GM18526 (cell line): ENCODE results near the gene CACNA1C.

Experiments
- POLR2A ChIP-seq: IDR thresholded peaks from 3 replicates; pipeline ENCODE4 v1.6.1; 2011; ENCODE audit not compliant: insufficient read length; ENCODE audit errors: extremely low read depth

CACNA1C gene

GRCh38 chr12:2112401-2112800 lies 59.6 kb downstream of the CACNA1C start:
- TF ChIP-seq POLR2A: no peak

DNA sequence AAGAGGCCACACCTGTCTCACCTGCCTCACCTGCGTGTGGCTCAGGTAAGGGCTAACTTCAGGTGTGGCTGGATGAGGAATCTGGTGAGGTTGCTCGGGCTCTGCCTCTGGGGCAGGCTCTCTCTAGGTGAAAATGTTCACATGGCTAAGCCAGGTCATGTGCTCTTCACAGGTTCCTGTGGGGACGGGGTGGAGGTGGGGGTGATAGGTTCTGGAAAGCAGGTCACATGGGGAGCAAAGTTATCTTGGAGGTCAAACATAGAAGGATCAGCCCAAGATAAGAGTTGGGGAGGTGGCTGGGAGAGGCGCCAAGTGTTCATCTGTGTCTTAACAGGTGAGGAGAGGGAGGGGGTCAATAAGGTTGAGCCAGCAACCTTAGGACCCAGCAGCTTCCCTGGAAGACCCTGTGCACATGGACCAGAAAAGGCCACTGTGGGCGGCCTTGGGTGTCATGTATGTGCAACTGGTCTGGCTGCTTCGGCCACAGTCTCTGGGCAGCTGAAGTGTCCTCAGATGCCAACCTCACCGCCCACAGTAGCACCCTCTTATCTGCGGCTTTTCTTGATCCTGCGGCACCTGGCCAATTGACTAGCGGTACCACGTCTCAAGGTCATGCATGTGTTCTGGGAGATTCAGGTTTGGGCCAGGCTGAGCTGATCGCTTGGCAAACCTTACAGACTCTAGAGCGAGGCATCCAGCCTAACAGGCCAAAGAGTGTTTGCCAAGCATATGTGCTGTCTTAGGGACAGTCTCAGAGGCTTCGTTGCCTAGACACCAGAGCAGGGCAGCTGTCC lies 60.5 kb downstream of the CACNA1C start:
- no peak for TF ChIP-seq POLR2A

DNA sequence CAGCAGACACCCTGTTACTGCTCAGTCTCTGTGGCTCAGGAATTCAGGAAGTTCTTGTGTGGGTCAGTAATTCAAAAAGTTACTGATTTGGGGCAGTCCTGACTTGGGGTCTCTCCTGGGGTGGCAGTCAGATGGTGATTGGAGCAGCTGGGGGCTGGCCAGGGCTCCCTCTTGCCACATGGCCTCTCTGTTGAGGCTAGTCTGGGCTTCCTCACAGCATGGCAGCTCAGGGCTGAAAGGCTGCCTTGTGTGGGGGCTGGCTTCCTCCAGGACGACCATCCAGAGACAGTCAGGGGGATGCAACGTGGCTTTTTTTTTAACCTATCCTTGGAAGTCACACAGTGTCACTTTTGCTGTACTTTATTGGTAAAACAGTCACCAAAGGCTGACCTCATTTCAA lies 61.3 kb downstream of the CACNA1C start:
- TF ChIP-seq POLR2A: no peak

DNA sequence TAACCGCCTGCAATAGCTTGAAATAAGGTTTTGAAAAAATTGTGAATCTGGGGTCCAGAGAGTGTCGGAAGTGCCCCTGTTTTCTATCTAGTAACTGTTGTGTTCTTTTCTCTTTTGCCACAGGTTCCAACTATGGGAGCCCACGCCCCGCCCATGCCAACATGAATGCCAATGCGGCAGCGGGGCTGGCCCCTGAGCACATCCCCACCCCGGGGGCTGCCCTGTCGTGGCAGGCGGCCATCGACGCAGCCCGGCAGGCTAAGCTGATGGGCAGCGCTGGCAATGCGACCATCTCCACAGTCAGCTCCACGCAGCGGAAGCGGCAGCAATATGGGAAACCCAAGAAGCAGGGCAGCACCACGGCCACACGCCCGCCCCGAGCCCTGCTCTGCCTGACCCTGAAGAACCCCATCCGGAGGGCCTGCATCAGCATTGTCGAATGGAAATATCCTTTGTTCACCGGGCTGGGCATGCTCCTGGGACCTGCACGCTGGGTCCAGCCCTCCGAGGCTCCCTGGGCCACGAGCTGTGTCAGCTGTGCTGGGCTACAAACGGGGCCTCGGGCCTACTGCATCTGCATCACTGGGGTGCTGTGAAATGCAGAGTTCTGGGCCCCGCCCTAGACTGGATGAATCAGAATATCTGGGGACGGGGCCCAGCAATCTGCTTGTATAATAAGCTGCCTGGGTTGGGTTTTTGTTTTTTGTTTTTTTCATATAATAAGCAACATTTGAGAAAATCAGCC lies 62.5 kb downstream of the CACNA1C start:
- TF ChIP-seq POLR2A: no peak

GRCh38 chr12:2117541-2117940 lies 64.8 kb downstream of the CACNA1C start:
- no peak for TF ChIP-seq POLR2A

DNA sequence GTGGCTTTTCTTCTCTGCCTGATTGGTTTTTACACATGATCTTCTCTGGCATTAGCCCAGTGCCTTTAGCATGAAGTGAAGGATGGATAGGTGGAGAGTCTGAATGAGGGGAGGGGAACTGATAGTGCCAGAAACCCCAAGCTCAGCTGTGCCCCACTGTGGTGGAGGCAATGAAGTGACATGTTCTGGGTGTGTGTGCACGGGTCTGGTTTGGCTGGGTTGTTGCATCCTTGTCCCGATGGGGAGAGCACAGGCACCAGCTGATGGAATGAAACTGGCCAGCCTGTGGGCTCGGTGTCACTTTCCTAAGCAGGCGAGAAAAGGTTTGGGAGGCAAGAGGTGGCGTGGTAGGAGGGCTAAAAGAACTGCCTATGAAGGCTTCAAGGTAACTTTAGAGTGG lies 65.3 kb downstream of the CACNA1C start:
- TF ChIP-seq POLR2A: no peak

DNA sequence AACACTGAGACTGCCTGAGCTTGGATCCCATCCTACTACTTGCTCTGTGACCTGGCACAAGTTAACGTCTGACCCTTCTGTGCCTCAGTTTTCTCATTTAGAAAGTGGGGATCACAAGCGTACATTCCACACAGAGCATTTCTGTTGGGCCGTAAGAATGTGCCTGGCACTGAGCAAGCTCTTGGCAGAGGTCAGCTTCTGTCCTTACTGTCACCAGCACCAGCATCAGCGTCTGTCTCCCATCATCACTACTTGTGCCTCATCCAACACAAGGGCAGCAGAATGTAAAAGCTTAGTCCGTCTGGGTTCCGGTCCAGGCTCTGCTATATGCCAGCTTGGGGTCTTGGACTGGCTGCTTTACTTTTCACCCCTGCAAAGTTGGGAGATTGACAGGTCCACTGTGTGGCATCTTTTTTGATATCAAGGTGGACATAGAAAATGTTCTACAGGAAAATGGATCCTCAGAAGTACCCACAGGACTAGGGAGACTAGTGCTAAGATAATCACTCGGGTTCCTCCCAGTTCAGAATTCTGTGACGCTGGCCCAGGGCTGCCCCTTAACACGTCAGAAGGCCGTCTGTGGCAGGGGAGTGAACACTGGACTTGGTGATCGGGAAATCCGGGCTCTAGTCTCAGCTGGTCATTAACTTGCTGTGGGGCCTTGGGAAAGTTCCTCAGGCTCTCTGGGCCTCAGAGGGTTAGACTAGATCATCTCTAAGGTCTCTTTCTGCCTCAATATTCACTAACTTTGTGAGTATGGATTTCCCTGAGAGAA lies 65.9 kb downstream of the CACNA1C start:
- no peak for TF ChIP-seq POLR2A

DNA sequence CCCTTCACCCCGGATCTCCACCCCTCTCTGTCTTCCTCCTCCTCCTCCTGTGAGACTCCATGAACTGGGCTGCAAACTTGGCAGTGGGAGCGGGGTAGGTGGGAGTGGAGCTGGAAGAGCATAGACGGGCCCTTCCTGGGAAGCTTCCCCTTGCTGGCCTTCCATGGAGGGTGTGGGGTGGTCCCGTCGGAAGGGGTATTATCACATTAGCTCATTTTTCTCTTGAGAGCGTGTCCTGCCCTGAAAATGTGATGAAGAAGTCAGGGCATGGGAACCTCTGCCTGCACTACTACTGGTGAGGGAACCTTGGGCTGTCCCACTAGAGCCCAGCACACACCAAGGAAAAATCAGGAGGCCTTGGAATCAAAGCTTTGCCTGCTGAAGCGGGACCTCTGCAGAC lies 66.5 kb downstream of the CACNA1C start:
- TF ChIP-seq POLR2A: no peak

DNA sequence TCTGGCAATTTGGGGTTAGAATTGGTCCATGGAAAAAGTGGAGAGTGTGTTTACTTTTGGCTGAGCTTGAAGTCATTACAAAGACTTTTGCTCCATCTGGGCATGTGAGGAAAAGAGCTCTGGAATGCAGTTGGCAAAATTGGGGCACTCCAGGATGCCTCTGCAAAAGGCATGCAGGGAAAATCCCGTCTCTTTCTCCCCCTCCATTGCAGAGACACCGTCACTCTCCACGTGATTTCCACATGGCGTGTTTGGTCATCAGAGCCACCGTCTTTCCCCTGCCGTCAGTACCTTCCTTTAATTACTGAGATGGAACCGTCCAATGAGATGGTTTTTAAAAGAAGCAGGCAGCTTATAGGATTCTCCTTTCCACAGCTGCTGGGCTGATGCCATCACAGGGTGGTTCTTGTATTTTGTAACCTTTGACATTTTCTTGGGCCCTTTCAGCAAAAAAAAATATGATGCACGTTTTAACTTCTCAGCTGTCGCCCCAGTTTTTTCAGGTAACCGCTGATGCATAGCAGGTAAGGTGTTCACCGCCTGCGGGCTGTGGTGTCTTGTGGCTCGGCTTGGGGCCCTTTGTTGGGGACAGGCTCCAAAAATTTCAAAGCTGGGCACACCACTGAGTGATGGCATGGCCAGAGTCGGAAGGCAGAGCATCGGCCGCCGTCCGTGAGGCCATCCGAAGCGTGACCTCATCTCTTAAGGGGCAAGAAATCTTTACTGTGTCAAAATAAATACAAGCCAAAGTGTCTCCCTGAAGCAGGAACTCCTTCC lies 68.4 kb downstream of the CACNA1C start:
- no peak for TF ChIP-seq POLR2A

DNA sequence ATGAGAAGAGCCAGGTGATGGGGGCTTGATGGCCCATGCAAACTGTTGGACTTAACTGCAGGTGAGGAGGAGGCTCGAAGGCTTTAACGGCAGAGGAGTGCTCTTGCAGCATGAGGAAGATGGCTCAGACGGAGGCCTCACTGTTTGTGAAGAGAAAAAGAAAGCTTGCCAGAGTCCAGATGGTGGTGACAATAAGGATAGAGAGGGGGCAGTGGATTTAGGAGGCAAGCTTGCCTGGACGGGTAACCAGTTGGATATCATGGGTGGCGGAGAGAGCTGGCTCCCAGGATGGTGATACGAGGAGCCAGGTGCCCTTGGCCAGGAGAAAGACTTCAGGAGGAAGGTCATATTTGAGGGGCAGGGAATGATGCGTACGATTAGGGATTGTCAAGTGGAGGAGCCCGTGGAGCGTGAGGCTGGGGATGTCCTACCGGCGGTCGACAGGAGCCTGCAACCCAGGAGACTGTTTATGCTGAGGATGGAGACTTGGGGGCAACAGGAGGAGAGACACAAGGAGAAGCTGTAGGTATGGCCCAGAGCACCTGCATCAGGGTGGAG lies 71.8 kb downstream of the CACNA1C start:
- TF ChIP-seq POLR2A: no peak

- TF ChIP-seq POLR2A: no peak
Measured at GRCh38 chr12:2125651-2126522, 73.1 kb downstream of the CACNA1C start.

DNA sequence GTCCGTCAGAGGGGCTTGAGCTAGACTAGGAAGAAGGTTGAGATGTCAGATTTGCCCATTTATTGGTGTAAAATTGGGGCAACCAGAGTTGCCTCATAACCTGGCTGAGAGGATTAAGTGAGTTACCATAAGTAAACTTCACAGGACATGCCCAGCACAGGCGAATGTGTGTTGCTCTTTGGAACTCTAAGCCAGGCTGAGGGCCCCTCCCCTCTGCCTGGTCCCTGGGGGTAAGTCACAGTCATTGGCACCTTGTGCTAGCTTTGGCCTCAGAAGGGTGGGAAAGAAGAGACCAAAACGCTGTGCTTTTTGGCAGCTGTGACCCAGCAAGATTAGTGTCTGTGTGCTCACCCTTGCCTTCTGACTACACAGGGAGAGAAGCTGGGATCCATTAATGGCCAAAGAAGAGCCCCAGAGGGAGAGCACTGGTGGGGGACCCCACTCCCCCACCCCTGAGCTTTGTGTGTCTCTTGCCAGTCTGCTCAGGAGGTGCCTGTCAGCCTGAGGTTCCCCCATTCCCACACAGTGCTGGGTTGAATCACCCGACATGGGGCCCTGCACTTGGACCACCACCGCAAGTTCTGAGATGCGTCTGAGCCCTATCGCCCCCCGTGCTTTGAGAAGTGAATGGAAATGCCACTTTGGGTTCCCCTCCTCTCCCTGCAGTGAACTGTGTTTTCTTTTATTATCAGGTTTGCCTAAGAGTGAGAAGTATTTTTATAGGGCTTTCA lies 74.1 kb downstream of the CACNA1C start:
- TF ChIP-seq POLR2A: no peak

DNA sequence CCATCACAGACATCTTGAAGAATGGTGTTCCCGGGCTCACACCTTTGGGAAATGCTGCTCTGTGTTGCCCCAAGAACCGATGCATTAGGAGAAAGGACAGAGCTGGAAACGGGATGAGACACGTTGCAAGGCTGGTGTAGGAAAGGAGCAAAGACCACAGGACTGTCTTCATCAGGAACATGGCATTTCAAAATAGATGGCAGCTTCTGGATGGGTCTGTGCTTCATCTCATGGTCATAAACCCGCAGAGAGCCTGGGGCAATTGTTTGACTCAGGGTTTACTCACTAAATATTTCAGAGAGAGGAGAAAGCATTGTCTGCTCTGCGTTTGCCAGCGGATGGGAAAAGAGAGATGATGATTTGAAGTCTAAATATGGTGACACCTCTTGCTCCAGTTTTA lies 76.3 kb downstream of the CACNA1C start:
- no peak for TF ChIP-seq POLR2A
